ENCODE results near the gene MUC20. TPM values are rescaled to one million over a fixed set of nuclear protein-coding genes. Genes with fewer than 3 reads are reported as not detected.
A peak's percentile ranks its signal among the peaks of the same experiment; 100 is the strongest.
"Not testable (repeated sequence)": the region's sequence is repeated elsewhere in the genome, so short reads cannot be mapped to it uniquely, and the experiment has no call there.

The MUC20 gene
- total and polyA plus RNA-seq, 5 donors: 0.86 to 4.8 (median 1.7) TPM

DNA sequence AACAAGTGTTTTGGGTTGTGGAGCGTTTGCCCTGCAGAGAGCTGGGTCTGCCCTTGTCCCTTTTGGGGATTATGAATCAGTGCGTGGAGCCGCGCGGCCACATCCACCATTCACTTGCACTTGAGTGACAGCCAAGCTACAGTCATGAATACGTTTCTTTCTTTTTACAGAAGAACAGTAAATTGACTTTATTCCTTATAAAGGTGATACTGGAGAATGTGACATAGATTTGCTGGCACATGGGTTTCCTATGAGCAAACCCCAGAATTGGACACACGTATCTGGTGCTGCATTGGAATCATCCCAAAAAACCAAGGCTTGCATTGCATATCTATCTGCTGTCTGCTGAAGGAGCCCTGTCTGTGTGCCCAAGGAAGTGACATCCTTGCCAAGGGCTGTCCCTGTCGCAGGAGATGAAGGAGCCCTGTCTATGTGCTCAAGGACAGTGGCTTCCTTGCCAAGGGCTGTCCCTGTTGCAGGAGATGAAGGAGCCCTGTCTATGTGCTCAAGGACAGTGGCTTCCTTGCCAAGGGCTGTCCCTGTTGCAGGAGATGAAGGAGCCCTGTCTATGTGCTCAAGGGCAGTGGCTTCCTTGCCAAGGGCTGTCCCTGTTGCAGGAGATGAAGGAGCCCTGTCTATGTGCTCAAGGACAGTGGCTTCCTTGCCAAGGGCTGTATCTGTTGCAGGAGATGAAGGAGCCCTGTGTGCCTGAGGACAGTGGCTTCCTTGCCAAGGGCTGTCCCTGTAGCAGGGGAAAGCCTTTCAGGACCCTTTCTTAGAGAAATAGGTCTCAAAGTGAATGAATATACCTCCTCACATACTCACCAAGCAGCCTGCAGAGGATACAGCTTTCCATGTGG, 26.3 kb upstream of the MUC20 start:
- H3K4me1 ChIP-seq (ENCODE audit: control insufficient read depth, insufficient read depth, low read length); ATAC-seq; H3K4me3 ChIP-seq (ENCODE audit: low read length); H3K9me3 ChIP-seq (ENCODE audit: control insufficient read depth, low read length); H3K27ac ChIP-seq (ENCODE audit: low read length); H3K27me3 ChIP-seq (ENCODE audit: control insufficient read depth, insufficient read depth); DNase-seq: not testable (repeated sequence)
- intact Hi-C loops (cut with DNase I): loop anchor here in 1 of 4 donors (5.0 kb wide), 1 partner anchor 263 kb away; no protein-coding TSS in a partner anchor
- WGBS: 78% methylated on average over 8 of the region's 8 CpGs

DNA sequence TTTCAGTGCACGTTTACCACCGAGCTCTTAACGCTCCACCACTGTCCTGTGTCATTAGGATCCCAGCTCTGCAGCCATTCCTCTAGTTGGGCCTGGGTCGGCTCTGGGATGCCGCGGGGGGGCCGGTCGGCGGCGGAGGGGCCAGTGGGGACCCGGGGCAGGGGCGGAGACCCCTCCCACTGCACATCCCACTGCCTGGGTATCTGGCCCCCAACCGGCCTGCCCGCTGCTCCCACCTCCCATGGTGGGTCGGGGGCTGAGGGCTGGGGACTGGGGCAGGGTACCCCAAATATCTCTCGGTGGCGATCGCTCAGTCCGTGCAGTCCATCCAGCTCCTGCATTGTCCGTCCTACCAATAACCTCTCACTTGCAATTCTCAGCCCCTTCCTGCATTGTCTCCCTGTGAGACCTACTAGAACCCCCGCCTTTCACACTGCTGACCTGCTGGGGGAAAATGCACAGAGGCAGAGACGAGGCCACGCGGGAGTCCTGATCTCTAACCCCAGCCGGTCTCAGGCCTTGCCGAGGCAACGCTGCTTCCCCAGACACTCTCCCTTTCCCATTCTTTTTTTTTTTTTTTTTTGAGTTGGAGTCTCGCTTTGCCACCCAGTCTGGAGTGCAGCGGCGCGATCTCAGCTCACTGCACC, 24.0 kb upstream of the MUC20 start:
- DNase-seq (no peak), ATAC-seq (peak; percentile 15 to 32)
- H3K4me1 ChIP-seq (ENCODE audit: control insufficient read depth, insufficient read depth, low read length): peaks cover 5% of the 10 kb centered on the region
- no peaks in the 10 kb centered on the region for H3K27me3 ChIP-seq (ENCODE audit: control insufficient read depth, insufficient read depth)
- H3K4me3 ChIP-seq (ENCODE audit: low read length): no peak overlapping the region
- 88% methylated on average over 31 of the region's 31 CpGs for WGBS
- intact Hi-C loops (cut with DNase I): no loop called here
- no peaks in the 10 kb centered on the region for H3K9me3 ChIP-seq (ENCODE audit: control insufficient read depth, low read length)
- no peak overlapping the region for H3K27ac ChIP-seq (ENCODE audit: low read length)

DNA sequence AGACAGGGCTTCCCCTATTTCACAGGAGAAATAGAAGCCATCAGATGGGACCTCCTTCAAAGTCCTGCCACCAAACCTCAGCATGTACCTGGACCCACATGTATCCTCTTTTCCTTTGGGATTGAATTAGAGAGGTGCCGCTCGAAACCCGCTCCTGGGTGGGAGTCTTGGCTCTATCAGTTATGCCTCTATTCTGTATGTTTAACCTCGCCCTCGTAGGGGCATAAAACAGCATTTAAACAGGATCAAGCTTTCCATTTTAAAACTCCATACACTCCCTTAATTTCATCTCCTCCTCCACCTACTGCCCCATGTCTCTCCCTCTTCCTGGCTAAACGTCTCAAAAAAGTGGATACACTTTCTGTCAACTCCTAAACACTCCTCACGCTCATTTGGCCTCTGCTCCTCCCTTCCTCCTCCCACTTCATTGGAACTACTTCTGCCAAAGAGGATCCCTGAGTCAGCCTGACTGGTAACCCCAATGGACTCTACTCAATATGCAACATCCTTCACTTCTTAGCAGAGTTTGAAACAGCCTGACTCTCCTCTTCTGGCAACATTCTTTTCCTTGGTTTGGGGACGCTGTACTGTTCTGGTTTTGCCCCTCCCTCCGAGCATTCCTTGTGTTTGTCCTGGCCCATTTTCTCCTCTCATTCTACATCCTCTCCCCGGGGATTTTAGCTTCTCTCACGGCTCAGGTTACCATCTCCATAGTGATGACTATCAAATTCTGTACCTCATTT, 23.0 kb upstream of the MUC20 start:
- DNase-seq (no peak), ATAC-seq (peak; percentile 37 to 58)
- no peak overlapping the region for H3K4me3 ChIP-seq (ENCODE audit: low read length)
- no peak overlapping the region for H3K27ac ChIP-seq (ENCODE audit: low read length)
- no peaks in the 10 kb centered on the region for H3K27me3 ChIP-seq (ENCODE audit: control insufficient read depth, insufficient read depth)
- H3K4me1 ChIP-seq (ENCODE audit: control insufficient read depth, insufficient read depth, low read length): peaks cover 5% of the 10 kb centered on the region
- H3K9me3 ChIP-seq (ENCODE audit: control insufficient read depth, low read length): no peaks in the 10 kb centered on the region
- intact Hi-C loops (cut with DNase I): no loop called here
- WGBS: 60% methylated on average over 11 of the region's 11 CpGs

DNA sequence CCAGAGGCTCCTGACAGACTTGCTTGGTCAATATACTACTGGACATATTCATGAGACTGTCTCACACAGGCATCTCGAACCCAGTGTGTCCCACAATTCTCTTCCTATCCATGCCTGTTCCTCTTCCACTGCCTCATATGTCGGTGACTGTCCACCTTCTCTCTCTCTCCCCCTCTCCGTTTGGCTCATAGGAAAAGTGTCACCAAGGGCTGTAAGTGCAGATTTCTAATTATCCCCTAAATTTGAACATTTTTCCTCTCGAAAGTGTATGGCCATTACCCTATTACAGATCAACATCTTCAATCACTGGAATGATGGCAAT, 22.5 kb upstream of the MUC20 start:
- no peaks in the 10 kb centered on the region for H3K9me3 ChIP-seq (ENCODE audit: control insufficient read depth, low read length)
- 85% methylated on average over 4 of the region's 4 CpGs for WGBS
- H3K4me1 ChIP-seq (ENCODE audit: control insufficient read depth, insufficient read depth, low read length): peaks cover 5% of the 10 kb centered on the region
- H3K4me3 ChIP-seq (ENCODE audit: low read length): no peak overlapping the region
- H3K27ac ChIP-seq (ENCODE audit: low read length): no peak overlapping the region
- DNase-seq: no peak
- ATAC-seq: no peak
- H3K27me3 ChIP-seq (ENCODE audit: control insufficient read depth, insufficient read depth): no peaks in the 10 kb centered on the region
- intact Hi-C loops (cut with DNase I): no loop called here

DNA sequence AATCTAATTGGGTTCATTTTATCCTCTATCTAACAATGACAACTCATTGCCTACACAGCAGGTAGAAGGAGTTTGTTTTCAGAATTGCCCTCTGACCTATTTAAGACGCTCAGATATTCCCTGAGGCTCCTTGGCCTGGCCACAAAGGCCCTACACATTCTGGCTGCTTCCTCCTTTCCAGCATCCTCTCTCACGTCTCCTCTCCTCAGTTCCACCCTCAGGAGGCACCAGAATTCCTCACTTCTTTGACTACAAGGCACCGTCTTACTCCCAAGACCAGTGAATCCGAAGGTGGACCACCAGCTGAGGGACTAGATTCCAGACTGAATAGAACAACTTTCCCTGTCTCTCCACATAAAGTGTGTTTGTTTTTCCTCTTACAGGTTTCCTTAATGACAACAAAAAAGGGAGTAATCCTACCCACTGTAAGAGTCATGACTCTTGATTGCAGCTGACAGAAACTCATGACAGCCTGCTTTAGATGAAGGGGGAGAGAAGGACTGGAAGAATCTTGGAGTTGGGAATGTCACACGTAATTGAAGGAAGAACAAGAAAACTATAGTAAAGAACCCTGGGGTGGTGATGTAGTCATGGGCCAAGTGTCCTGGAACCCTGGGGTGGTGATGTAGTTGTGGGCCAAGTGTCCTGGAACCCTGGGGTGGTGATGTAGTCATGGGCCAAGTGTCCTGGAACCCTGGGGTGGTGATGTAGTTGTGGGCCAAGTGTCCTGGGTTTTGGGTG, 22.0 kb upstream of the MUC20 start:
- intact Hi-C loops (cut with DNase I): no loop called here

DNA sequence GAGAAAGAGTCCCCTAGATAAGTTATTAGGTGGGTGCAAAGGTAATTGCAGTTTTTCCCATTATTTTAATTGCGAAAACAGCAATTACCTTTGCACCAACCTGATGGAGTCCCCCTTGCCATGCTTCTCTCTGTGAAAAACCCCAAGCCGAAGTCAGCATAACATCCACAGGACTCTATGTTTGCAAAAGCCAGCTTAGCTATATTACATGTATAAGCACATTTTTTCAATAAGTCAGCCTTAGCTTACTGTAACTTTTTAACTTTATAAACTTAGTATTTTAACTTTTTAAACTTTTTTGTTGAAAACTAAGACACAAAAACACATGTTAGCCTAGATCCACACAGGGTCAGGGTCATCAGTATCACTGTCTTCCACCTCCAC, 21.4 kb upstream of the MUC20 start:
- no peaks in the 10 kb centered on the region for H3K9me3 ChIP-seq (ENCODE audit: control insufficient read depth, low read length)
- no peak for ATAC-seq
- H3K27me3 ChIP-seq (ENCODE audit: control insufficient read depth, insufficient read depth): no peaks in the 10 kb centered on the region
- intact Hi-C loops (cut with DNase I): no loop called here
- no peak for DNase-seq
- H3K4me1 ChIP-seq (ENCODE audit: control insufficient read depth, insufficient read depth, low read length): peaks cover 5% of the 10 kb centered on the region
- H3K4me3 ChIP-seq (ENCODE audit: low read length): no peak overlapping the region
- no peak overlapping the region for H3K27ac ChIP-seq (ENCODE audit: low read length)
- WGBS: 91% methylated on average over 2 of the region's 2 CpGs

More for the DNA sequence above, 22.0 kb upstream of the MUC20 start:
- WGBS: 66% methylated on average over 5 of the region's 5 CpGs
- DNase-seq (no peak), ATAC-seq (no peak)
- no peaks in the 10 kb centered on the region for H3K9me3 ChIP-seq (ENCODE audit: control insufficient read depth, low read length)
- H3K4me1 ChIP-seq (ENCODE audit: control insufficient read depth, insufficient read depth, low read length): peaks cover 5% of the 10 kb centered on the region
- H3K27me3 ChIP-seq (ENCODE audit: control insufficient read depth, insufficient read depth): no peaks in the 10 kb centered on the region
- H3K4me3 ChIP-seq (ENCODE audit: low read length): no peak overlapping the region
- no peak overlapping the region for H3K27ac ChIP-seq (ENCODE audit: low read length)

DNA sequence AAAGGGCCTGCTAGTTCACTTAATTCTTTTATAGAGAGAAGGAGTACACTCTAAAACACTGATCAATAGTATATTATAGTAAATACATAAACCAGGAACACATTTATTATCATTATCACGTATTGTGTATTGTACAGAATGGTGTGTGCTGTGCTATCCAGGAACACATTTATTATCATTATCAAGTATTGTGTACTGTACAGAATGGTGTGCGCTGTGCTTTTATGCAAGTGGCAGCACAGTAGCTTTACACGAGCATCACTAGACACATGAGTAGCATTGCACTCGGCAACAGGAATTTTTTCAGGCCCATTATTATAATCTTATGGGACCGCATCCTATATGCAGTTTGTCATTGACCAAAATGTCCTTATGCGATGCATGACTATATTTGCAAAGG, 20.9 kb upstream of the MUC20 start:
- no peak for DNase-seq
- Histone ChIP-seq H3K4me3 (ENCODE audit: low read length) (no peak overlapping the region), H3K27me3 (ENCODE audit: control insufficient read depth, insufficient read depth) (no peaks in the 10 kb centered on the region), H3K27ac (ENCODE audit: low read length) (no peak overlapping the region), H3K9me3 (ENCODE audit: control insufficient read depth, low read length) (no peaks in the 10 kb centered on the region), H3K4me1 (ENCODE audit: control insufficient read depth, insufficient read depth, low read length) (peaks cover 5% of the 10 kb centered on the region)
- WGBS: 75% methylated on average over 6 of the region's 6 CpGs
- intact Hi-C loops (cut with DNase I): no loop called here
- peak in 1 of 2 donors; percentile 32 for ATAC-seq

DNA sequence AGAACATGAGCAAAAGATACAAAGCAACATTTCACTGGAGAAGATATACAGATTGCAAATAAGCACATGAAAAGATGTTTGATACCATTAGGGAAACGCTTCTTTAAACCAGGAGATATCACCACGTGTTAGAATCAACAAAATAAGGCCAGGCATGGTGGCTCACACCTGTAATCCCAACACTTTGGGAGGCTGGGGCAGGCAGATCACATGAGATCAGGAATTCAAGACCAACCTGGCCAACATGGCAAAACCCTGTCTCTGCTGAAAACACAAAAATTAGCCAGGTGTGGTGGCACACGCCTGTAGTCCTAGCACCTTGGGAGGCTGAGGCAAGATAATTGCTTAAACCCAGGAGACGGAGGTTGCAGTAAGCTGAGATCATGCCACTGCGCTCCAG, 20.5 kb upstream of the MUC20 start:
- ATAC-seq: no peak

DNA sequence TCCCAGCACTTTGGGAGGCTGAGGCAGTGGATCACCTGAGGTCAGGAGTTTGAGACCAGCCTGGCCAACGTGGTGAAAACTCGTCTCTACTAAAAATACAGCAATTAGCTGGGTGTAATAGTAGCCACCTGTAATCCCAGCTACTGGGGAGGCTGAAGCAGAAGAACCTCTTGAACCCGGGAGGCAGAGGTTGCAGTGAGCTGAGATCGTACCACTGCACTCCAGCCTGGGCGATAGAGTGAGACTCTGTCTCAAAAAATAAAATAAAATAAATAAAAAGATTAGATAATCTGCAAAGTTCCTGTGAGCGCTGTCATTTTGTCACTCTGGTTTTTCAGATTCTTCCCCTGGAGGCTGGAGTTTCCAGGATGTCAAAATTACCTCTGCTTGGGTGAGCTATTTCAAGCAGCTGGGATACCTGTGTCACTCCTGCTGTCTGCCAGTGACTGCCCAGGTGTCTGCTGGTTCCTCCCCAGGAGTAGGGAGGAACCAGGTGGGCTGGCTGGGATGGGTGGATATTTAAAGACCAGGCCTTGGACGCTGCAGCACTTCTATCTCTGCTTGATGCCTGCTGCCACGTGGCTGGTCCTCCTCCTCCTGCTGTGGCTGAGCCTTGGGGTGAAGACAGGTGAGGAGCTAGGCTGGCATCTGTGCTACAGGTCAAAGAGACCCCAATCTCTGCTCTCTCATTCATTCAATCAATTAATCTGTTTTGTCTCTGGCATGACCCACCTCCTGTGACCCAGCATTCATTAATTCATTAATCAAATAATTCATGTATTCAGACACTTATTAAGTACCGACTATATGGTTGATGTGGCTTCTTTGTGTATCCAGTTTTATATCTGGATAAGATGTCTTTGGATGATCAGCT, 19.5 kb upstream of the MUC20 start:
- intact Hi-C loops (cut with DNase I): no loop called here
- Histone ChIP-seq H3K27ac (ENCODE audit: low read length) (no peak overlapping the region), H3K4me3 (ENCODE audit: low read length) (no peak overlapping the region), H3K27me3 (ENCODE audit: control insufficient read depth, insufficient read depth) (no peaks in the 10 kb centered on the region), H3K9me3 (ENCODE audit: control insufficient read depth, low read length) (no peaks in the 10 kb centered on the region), H3K4me1 (ENCODE audit: control insufficient read depth, insufficient read depth, low read length) (peaks cover 5% of the 10 kb centered on the region)
- ATAC-seq (no peak), DNase-seq (no peak)
- 70% methylated on average over 9 of the region's 9 CpGs for WGBS

More for the DNA sequence above, 20.5 kb upstream of the MUC20 start:
- no peak for DNase-seq
- H3K27me3 ChIP-seq (ENCODE audit: control insufficient read depth, insufficient read depth): no peaks in the 10 kb centered on the region
- no peaks in the 10 kb centered on the region for H3K9me3 ChIP-seq (ENCODE audit: control insufficient read depth, low read length)
- 89% methylated on average over 5 of the region's 5 CpGs for WGBS
- no peak overlapping the region for H3K4me3 ChIP-seq (ENCODE audit: low read length)
- peaks cover 5% of the 10 kb centered on the region for H3K4me1 ChIP-seq (ENCODE audit: control insufficient read depth, insufficient read depth, low read length)
- H3K27ac ChIP-seq (ENCODE audit: low read length): no peak overlapping the region
- intact Hi-C loops (cut with DNase I): no loop called here

DNA sequence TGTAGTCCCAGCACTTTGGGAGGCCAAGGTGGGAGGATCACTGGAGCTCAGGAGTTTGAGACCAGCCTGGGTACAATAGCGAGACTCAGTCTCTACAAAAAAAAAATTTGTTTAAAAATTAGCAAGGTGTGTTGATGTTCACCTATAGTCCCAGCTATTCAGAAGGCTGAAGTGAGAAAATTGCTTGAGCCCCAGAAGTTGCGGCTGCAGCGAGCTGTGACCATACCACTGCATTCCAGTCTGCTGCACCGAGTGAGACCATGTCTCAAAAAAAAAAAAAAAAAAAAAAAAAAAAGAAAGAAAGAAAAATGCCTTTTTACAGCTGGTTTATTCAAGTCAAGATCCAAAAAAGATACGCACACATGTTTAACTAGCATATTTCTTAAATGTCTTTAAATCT, 17.0 kb upstream of the MUC20 start:
- no peak overlapping the region for H3K27ac ChIP-seq (ENCODE audit: low read length)
- H3K4me3 ChIP-seq (ENCODE audit: low read length): no peak overlapping the region
- no peak for DNase-seq
- ATAC-seq: no peak
- no peaks in the 10 kb centered on the region for H3K27me3 ChIP-seq (ENCODE audit: control insufficient read depth, insufficient read depth)
- WGBS: 88% methylated on average over 5 of the region's 5 CpGs
- no peaks in the 10 kb centered on the region for H3K4me1 ChIP-seq (ENCODE audit: control insufficient read depth, insufficient read depth, low read length)
- intact Hi-C loops (cut with DNase I): no loop called here
- H3K9me3 ChIP-seq (ENCODE audit: control insufficient read depth, low read length): no peaks in the 10 kb centered on the region
